GM11168 (cell line): ENCODE results near the gene SRRM5.

Source experiments
- in situ Hi-C: fragments of 300-500 bp; cut with MboI; formaldehyde crosslinking; loops from one replicate; pipeline ENCODE4 v1.12.0; 2022; ENCODE audit warnings: low sequenced_read_pairs; ENCODE audit not compliant: unreplicated experiment

Gene SRRM5

DNA sequence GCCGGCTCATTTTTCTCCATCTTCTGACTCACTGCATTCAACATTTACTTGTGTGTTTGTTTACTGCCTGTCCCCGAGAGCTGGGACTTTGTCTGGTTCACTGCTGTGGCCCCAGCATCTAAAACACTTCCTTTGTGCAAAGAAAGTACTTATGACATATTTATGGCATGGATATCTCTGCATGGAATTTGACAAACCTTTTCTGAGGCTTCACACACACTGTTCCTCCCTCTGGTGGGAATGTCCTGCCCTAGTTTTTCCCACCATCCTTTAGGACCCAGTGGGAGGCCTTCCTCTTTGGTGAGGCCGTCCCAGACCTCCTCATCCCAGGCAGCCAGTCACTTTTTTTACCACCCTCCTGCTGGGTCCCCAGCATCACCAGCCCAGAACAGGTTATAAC lies 1.4 kb upstream of the SRRM5 start:
- in situ Hi-C loops: no loop called here

- in situ Hi-C loops: no loop called here
Measured at GRCh38 chr19:43612374-43612773, 486 bp downstream of the SRRM5 start.

- in situ Hi-C loops: no loop called here
Measured at GRCh38 chr19:43616306-43616705, 4.4 kb downstream of the SRRM5 start.

DNA sequence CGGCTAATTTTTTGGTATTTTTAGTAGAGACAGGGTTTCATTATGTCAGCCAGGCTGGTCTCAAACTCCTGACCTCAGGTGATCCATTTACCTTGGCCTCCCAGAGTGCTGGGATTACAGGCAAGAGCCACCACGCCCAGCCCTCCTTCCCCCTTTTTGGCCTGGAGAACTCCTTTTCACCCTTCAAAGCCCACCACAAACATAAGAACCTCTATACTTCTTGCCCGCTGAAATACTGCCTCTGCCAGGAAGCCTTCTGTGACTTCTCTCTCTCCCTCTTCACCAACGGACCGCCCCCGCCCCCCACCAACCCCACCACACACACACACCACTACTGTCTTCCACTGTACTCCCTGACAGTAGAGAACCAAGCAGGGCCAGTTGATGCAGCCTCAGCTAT lies 5.1 kb downstream of the SRRM5 start:
- in situ Hi-C loops: no loop called here

DNA sequence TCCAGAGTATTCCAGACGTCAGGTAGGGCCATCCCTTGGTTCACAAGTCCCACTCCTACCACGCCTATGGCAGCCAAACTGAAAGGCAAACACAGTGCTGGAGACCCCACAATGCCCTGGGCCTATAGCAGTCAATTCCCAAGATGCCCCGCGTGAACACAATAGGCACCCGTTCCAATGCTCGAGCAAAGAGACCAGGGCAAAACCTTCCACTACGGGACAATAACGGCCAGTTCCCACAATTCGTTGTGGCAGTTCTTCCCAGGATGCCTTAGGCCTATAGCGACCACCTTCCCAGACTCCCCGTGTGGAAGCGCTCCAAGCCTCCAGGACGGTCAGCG lies 7.0 kb downstream of the SRRM5 start:
- in situ Hi-C loops: no loop called here

DNA sequence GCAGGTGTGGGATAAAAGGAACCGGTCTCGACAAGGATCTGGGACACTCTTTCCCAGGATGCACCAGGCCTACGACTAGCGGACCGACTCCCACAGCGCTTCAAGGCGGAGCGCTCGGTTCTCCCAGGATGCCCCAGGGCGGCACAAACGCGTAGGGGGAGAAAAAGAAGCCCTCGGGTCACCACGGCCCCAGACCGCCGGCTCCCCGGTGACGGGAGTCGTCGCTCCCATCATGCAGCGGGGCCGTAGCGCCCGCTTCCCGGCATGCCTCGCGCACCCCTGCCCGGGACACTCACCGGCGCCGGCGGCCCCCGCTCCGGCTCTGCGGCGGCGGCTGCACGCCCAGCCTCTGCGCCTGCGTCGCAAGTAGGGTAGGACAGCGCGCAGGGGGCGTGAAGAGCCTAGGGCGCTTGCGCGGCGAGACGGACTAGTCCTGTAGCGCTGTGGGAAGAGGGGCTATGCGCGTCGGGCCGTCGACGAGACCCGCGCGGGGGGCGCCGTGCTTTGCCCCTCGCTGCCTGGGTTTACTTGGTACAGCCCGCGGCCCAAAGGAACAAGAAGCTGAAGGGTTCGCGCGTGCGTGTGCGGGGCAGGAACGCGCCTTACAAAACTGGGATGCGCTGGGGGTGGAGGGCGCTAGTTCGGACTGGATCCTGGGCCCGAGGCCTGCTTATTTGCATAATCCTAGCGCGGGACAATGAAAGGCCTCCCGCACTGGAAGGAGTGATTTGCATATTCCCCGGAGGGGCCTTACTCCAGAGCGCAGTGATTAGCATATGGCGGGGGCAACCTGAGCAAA lies 7.6 kb downstream of the SRRM5 start, which contains the start of gene ZNF428:
Gene ZNF428, minus strand, starts transcription at position 368 of the 799 bp plus-strand sequence. CDS start 5,325 bp downstream, outside the sequence.
- in situ Hi-C loops: no loop called here

GRCh38 chr19:43620061-43621001 lies 8.4 kb downstream of the SRRM5 start:
- in situ Hi-C loops: no loop called here

DNA sequence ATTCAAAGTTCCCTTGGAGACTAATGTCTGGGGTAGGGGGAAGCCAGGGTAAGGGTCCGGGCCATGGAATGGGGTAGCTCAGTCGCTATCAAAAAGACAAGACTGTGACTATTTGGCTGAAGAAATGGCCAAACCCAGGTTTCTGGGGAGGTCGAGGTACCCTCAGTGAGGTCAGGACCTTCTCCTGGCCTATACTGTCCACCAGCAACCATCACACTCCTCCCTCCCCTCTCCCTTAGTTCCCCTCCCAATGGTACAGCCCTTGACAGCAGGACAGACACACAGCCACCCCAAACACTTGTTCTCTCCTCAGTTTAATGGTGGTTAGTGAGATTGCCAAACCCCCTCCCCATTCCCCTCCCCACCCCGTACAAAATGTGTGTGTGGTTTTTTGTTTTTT lies 10.2 kb downstream of the SRRM5 start:
- in situ Hi-C loops: no loop called here

DNA sequence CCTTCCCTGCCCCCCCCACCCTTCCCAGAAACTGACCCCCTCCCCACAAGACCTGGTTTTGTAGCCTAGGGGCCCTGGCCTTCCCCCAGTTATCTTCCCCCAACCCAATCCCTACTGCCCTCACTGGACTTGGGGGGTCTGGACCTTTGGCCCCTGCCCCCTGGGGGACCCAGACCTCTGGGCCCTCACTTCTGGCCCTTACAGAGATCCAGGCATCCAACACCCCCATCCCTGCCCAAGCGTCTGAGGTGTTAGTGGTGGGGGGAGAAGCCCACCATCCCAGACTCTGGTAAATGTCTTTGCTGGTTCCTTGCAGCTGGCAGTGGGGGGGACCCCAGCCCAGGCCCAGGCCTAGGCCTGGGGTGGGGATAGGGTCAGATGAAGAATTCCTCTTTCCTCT lies 11.1 kb downstream of the SRRM5 start:
- in situ Hi-C loops: no loop called here

DNA sequence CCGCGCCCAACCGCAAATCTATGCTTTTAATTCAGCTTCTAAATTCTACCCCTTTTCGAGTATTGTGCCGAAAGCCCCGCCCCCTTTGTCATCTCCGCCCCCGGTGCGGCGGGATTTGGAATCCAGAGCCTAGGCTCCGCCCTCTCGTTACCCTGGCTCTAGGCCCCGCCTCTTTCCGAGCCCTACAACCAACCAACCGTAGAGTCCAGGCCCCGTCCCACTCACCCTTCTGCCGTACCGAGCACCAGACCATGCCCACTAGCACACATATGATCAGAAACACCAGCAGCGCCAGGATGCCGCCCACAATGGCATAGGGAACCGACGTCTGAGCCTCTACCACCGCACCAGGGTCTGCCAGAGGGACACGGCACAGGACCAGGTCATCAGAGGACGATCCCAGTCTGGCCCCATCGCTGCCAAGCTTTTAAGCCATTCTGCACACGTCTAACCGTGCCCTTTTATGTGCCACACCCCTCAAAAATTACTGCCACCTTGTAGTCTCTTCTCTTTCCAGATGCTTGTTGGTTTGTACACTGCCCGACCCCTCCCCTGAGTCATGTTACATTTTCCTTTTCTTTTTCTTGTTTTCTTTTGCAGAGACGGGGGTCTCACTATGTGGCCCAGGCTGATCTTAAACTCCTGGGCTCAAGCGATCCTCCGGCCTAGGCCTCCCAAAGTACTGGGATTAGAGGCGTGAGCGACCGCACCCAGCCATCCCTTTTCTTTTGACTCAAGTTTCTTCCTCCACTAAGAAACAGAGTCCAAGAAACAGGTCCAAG lies 12.2 kb downstream of the SRRM5 start:
- in situ Hi-C loops: no loop called here

DNA sequence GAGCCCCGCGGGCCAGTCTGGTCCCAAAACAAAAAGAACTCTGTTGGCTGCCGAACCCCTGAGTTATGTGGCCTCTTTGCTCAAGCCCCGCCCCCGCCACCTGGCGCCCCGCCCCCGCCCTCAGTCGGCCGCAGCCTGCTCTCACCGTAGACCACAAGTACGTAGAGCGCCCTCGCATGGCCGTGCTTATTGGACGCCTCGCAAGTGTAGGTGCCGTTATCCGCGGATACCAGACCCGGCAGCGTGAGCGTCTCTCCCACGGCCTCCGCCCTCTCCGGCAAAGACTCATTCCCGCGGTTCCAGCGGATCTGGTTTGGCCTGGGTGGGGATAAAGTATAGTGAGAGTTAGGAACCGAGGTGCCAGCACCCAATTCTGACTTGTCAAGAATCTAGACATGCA lies 13.0 kb downstream of the SRRM5 start:
- in situ Hi-C loops: no loop called here

- in situ Hi-C loops: no loop called here
Measured at GRCh38 chr19:43625918-43626579, 14.2 kb downstream of the SRRM5 start.

GRCh38 chr19:43626838-43627237 lies 14.9 kb downstream of the SRRM5 start:
- in situ Hi-C loops: no loop called here

- in situ Hi-C loops: no loop called here
Measured at GRCh38 chr19:43628646-43629326, 16.9 kb downstream of the SRRM5 start.

DNA sequence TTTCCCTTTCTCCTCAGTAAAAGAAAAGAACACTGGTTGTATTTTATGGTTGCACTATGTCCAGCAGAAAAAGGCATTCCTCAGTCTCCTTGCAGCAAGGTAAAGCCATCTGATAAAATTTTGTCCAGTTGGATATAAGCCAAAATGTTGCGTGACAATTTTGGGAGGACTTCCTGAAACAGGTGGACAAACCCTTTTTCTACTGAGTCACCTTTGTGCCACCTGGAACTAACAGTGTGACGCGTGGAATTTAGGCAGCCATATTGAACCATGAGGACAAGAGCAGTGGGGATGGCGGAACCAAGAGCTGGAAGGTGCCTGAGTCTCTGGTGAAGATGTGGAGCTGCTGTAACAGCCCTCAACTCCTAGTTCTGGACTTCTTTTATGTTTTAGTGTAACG lies 19.6 kb downstream of the SRRM5 start:
- in situ Hi-C loops: no loop called here

DNA sequence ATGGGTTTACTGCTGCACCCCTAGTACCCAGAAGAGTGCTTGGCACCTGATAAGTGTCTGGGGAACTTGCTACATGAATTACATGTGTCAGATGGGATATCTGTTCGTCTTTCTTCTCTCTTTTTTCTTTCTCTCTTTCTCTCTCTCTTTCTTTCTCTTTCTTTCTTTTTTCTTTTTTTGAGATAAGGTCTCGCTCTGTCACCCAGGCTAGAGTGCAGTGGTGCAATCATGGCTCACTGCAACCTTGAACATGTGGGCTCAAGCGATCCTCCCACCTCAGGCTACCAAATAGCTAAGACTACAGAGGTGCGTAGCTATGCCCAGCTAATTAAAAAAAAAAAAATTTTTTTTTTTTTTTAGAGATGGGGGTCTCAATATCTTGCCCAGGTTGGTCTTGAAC lies 21.6 kb downstream of the SRRM5 start:
- in situ Hi-C loops: no loop called here

- in situ Hi-C loops: no loop called here
Measured at GRCh38 chr19:43634068-43634467, 22.2 kb downstream of the SRRM5 start.

DNA sequence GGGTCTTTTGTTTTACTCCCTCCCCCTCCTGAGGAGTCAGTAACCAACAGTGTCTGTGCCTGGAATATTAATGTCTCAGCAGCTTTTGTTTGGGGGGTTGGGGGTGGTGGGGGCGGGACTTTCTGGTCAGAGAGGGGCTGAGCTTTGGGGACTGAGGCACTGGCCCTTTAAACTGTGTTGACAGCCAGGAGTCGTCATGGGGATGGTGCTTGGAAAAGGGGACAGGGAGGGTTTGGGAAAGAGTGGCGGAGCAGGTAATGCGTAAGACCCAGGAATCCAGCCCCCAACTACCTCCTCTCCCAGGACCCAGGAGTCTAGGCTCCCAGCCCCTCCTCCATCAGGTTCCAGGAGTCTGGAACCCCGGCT lies 22.6 kb downstream of the SRRM5 start:
- in situ Hi-C loops: no loop called here

DNA sequence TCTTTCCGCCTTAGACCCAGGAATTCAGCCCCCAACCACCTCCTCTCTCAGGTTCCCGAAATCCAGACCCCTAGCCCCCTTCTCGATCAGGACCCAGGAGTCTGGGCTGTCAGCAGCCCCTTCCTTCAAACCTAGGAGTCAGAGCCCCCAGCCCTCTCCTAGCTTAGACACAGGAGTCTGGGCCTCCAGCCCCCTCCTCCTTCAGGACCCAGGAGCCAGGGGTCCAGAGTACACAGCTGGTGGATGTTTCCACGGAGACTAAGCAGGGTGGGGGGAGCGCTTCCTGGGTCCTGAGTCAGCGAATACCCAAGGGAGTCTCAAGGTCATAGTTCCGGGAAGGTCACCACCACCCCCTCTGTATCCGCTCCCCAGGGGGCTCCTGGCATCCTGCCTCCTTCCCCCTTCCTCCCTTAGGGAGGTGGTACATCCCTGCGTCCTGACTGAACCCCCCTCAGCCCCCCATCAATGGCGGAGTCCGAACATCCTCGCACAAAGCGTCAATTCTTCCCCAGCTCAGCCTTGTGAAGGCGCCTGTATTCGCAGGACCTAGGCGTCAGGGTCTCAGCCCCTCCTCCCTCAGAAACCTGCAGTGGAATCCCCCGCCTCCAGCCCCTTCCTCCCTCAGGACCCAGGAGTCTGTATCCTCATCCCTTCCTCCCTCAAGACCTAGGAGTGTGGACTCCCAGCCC lies 23.1 kb downstream of the SRRM5 start:
- in situ Hi-C loops: no loop called here
